CD4-positive, alpha-beta T cell treated with Interleukin-15 for 4 hours (primary cell): ENCODE data around the gene PSG3.
A peak's percentile ranks its signal among the peaks of the same experiment; 100 is the strongest.
"Not testable (repeated sequence)": the region's sequence is repeated elsewhere in the genome, so short reads cannot be mapped to it uniquely, and the experiment has no call there.

Source experiments
- DNase-seq: peaks from one replicate; pipeline ENCODE4 v3.0.0-alpha.2; 2020; ENCODE audit warnings: low spot score

Gene PSG3

DNA sequence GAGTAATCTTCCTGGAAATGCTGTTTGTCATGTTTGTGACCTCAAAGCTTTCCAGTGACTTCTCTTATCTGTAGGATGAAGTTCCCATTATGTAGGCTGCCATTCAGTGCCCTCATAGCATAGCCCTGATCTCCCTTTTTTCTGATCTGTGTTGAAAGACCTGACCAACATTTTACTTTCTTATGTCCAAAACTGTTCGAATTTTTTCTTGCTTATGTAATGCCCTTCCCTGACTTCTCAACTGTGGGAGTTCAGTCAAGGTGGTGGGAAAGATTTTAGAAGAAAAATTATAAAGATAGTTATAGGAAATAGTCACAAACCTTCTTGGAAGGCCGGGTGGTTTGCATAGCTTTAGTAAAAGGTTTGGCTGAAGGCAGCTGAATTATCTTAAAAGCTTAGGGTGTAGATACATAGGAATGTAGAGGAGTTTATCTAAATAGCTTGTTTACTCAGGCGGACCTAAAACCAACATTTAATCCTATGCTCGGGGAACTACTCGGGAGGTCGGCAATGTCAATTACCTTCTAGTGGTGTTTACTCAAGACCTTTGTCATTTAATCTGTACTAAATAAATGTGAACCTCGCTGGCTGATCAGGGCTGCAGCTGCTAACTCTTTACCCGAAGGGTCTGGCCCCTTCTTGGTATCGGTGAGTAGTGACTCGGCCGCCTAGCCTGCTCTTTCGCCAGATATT, 44.3 kb downstream of the PSG3 start:
- DNase-seq: no peak

DNA sequence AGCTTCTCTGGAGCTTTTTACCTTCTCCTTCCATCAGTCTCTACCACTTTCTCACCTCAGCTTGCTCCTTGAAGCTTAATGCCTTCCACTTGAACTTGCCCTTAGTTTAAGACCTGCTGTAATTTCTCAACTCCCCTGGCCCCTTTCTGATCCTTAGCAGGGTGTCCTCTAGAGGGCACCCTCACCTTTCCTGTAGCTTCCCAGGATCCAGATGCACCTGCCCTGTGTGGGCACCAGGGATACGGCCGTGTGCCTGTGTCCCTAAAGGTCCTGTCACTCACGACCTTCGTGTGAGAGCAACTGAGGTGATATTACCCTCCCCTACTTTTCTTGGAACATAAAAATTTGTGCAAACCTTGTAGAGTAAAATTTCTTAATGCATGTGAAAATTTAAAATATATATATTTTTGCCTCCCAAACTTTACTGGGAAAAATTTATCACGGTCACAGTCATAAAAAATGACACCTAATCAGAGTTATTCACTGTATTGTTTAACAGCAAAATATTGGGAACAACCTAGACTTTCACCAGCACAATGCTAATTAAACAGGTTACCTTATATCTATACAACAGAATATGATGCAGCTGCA, 46.4 kb downstream of the PSG3 start:
- DNase-seq: no peak

DNA sequence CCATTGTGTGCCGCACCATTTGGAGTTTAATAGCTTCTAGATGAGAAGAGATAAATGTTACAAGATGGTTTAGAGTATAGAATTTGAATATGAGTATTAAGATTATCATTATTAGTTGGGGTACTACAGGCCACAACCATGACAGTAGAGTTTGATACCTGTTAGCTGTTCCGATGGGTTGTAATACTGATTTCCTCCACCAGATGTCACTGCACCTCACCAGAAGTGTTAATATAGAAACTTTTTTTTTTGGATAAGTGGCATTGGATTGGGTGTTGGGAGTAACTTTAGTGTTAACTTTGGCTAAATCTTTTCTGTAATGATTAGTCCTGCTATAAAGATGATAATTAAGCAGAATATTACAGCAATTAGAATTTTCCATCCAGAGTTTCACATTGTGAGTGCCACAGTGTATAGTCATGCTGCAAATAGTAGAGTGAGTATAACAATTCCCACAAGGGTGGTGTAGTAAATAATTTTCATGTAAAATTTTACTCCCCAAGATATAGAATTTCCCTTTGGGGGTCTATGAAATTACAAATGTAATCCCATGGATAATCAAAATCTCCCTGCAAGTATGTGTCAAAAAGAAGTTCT, 56.3 kb downstream of the PSG3 start:
- peak; percentile 2 for DNase-seq

DNA sequence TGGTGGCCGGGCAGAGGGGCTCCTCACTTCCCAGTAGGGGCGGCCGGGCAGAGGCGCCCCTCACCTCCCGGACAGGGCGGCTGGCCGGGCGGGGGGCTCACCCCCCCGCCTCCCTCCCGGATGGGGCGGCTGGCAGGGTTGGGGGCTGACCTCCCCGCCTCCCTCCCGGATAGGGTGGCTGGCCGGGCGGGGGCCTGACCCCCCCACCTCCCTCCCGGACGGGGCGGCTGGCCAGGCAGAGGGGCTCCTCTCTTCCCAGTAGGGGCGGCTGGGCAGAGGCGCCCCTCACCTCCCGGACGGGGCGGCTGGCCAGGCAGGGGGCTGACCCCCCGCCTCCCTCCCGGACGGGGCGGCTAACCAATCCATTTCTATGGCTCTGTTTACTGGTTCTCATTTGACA, 64.0 kb downstream of the PSG3 start:
- not testable (repeated sequence) for DNase-seq

DNA sequence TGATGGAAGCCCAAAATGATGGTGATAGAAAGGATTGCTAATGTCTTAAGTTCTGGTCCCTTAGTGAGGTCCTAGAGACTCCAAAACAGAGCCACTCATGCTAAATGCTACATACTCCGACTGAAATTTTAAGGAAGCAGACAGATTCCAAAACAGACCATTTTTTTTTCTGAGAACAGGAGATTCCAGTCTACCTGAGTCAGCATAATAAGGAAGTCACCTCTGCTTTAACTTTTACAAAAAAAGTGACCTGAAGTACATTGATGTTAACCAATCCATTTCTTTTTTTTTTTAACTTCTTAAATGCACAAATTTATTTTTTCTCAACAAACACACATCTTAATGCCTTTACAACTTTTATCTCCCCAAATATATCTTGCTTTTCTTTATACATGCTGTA, 65.7 kb downstream of the PSG3 start:
- not testable (repeated sequence) for DNase-seq
